ENCODE measurements around the gene VIM.

VIM gene

DNA sequence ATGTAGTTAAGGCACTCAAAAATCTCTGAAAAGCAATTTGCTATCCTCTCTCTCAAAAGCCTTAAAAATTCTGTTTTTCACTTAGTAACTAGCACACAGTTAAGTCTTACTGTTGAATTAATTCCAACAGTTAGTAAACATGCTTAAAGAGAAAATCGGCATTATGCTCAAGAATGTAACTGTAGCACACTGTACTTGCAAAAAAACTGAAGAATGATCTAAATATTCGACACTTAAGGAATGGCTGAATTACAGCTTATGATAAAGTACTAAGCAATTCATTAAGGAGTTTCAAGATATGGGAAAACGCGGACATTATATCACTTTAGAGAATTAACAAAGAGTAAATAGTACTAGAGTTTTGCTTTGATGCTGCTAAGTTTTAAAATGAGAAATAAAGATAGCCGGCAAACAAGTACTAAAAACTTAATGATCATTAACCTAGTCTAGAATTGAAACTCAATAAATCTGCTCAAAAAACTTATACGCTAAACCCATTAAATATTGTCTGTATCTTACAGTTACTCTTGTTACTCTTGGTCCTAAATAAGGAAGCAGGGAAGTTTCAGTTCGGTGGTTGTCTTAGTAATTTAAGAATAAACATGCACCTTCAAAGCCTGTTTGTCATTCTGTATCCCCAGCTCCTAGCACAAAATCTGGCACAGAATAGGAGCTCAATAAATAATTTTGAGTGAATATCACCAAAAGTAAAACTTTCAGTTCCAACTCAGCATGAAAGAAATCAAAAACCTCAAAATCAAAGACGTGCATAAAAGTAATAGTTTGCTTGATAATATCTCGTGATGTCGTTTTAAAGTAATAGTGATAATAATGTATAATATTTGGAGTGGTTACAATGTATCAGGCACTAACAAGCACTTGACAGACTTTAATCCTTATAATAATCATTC is 27.8 kb upstream of the VIM start:
- TF ChIP-seq JUND (IDR thresholded peaks at IDR 0.05; ENCODE audit: low read depth): no peak
- no peak for DNase-seq (ENCODE audit: low read depth in 1 of 2, low spot score in 1 of 2)
- in situ Hi-C loops (cut with HindIII; ENCODE audit: low pct_unique_long_range_greater_than_20kb, low sequenced_read_pairs): no loop called here

DNA sequence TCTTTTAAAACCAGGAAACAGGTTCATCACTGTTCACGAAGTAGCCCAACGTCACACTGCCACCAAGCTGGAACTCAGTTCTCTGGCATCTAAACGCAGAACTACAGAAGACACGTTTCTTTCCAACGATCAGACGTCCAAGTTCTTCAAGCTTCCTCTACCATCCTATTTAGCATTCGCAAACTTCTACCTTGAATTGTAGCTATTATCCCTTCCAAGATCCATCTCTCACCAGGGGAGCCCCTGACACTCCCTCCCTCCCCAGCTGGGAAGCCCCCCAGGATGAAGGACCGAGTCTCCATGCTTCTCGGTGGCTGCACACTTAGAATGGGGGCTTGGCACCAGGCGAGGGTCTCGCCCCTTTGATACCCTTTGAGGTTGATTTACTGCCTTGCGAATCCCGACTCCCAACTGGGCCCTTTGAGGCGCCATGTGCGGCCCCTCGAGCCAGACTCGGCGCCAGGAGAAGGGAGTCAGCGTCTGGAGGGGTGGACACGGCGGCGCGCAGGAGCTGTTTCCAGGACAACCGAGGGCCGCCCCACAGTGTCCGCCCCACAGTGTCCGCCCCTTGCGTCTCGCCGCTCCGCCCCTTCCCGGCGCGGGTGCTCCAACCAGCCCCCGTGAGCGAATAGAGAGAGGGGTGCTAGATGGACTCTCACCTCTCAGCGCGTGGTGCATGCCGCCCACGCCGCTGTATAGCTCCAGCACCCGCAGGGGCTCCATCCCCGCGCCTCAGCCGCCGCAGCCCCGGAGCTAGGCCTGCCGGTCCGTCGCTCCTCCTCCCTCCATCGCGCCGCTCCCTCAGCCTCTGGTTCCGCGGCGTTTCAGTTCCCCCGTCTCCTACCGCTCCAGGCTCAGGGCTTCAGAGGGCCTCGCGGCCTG is 26.9 kb upstream of the VIM start, which contains the start of gene TRDMT1:
Gene TRDMT1, minus strand, starts transcription at position 761 of the 882 bp plus-strand sequence. Its CDS starts 38 bp downstream, at position 723.
- no peak for TF ChIP-seq JUND (IDR thresholded peaks at IDR 0.05; ENCODE audit: low read depth)

GRCh38 chr10:17201794-17202116 is 26.3 kb upstream of the VIM start:
- no peak for TF ChIP-seq JUND (IDR thresholded peaks at IDR 0.05; ENCODE audit: low read depth)
- in situ Hi-C loops (cut with HindIII; ENCODE audit: low pct_unique_long_range_greater_than_20kb, low sequenced_read_pairs): no loop called here
- no peak for DNase-seq (ENCODE audit: low read depth in 1 of 2, low spot score in 1 of 2)

More for the DNA sequence above, 26.9 kb upstream of the VIM start, which contains the start of gene TRDMT1:
- DNase-seq (ENCODE audit: low read depth in 1 of 2, low spot score in 1 of 2): peak; percentile 78 to 93
- in situ Hi-C loops (cut with HindIII; ENCODE audit: low pct_unique_long_range_greater_than_20kb, low sequenced_read_pairs): no loop called here

- no peak for TF ChIP-seq JUND (IDR thresholded peaks at IDR 0.05; ENCODE audit: low read depth)
- DNase-seq (ENCODE audit: low read depth in 1 of 2, low spot score in 1 of 2): no peak
- in situ Hi-C loops (cut with HindIII; ENCODE audit: low pct_unique_long_range_greater_than_20kb, low sequenced_read_pairs): no loop called here
Measured at GRCh38 chr10:17202506-17202905, 25.5 kb upstream of the VIM start.

DNA sequence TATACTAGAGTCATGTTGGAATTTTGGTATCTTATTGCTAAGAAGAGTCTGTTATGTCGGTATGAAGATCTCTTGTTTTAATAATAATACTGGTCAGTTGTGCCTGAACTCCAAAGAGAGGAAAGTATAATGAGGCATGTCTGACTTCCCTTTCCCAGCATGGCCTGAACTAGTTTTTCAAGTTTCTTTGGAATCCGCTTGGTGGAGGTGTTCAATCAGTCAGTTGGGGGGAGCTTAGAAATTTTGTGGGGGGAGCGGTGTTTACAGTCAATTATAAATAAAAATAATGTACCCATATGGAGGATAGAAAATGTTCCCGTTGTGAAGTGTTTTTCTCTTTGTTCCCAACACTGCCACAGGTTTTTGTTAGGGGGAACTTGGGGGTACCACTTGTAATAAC is 25.0 kb upstream of the VIM start:
- DNase-seq (ENCODE audit: low read depth in 1 of 2, low spot score in 1 of 2): peak in 1 of 2 experiments; percentile 43
- in situ Hi-C loops (cut with HindIII; ENCODE audit: low pct_unique_long_range_greater_than_20kb, low sequenced_read_pairs): no loop called here
- no peak for TF ChIP-seq JUND (IDR thresholded peaks at IDR 0.05; ENCODE audit: low read depth)

DNA sequence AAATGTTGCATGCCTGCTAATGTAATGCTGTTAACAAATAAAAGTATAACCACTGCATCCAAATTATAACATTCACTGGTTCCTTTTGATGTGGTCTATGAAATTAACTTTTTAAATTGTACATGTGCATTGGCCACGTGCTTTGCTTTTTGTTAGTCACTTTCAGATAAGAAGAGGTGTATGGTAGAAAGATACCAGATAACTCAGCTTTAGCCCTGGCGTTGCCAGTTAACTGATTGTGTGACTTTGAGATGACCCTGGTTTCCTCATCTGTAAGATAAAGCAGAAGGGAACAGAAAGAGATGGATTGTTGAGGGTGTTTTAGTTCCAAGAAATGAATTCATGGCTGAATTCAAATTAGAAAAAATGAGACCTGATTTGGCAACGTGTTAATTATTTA is 24.6 kb upstream of the VIM start:
- no peak for TF ChIP-seq JUND (IDR thresholded peaks at IDR 0.05; ENCODE audit: low read depth)
- in situ Hi-C loops (cut with HindIII; ENCODE audit: low pct_unique_long_range_greater_than_20kb, low sequenced_read_pairs): no loop called here
- no peak for DNase-seq (ENCODE audit: low read depth in 1 of 2, low spot score in 1 of 2)

DNA sequence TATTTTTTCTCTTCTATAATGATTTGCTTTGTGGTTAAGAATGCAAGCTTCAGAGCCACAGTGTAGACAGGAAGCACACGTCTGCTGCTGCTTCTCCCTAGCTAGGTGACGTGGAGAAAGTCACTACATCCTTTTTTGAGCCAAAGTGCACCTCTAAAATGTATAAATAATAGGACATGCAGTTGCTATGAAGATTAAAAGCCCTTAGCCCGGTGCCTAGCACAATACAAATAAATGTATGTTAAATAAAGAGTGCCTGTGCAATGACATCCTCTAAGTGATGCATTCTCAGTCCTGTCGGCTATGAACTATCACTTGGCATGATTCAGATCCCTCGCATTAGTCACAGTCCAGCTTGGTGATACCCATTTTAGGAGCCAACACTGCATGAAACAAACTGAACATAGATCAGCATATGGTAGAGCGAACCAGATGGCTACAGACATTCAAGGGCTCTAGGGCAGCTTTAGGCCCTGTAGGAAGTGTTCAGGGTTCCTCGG is 21.8 kb upstream of the VIM start:
- in situ Hi-C loops (cut with HindIII; ENCODE audit: low pct_unique_long_range_greater_than_20kb, low sequenced_read_pairs): no loop called here
- no peak for TF ChIP-seq JUND (IDR thresholded peaks at IDR 0.05; ENCODE audit: low read depth)
- no peak for DNase-seq (ENCODE audit: low read depth in 1 of 2, low spot score in 1 of 2)

- no peak for TF ChIP-seq JUND (IDR thresholded peaks at IDR 0.05; ENCODE audit: low read depth)
- no peak for DNase-seq (ENCODE audit: low read depth in 1 of 2, low spot score in 1 of 2)
- in situ Hi-C loops (cut with HindIII; ENCODE audit: low pct_unique_long_range_greater_than_20kb, low sequenced_read_pairs): no loop called here
Measured at GRCh38 chr10:17208476-17208875, 19.6 kb upstream of the VIM start.

- in situ Hi-C loops (cut with HindIII; ENCODE audit: low pct_unique_long_range_greater_than_20kb, low sequenced_read_pairs): no loop called here
- no peak for DNase-seq (ENCODE audit: low read depth in 1 of 2, low spot score in 1 of 2)
Measured at GRCh38 chr10:17209302-17209701, 18.7 kb upstream of the VIM start.

DNA sequence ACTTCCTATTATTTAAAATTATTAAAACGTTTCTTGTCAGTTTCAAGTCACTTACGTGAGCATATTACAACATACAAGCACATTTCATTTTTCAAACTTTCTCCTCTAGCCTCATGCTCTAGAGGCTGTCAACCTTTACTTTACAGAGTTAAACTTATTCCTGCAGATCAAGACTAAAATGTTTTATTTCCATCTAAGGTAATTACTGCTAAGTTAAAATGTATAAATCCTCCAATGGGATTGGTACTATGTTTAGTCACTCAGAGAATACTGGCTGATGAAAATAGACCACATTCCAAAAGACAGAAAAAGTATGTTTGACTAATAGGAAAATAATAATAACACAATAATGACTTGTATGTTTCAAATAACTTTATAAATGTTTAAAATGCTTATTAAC is 18.2 kb upstream of the VIM start:
- no peak for TF ChIP-seq JUND (IDR thresholded peaks at IDR 0.05; ENCODE audit: low read depth)
- in situ Hi-C loops (cut with HindIII; ENCODE audit: low pct_unique_long_range_greater_than_20kb, low sequenced_read_pairs): no loop called here
- no peak for DNase-seq (ENCODE audit: low read depth in 1 of 2, low spot score in 1 of 2)

More at GRCh38 chr10:17209302-17209701, 18.7 kb upstream of the VIM start:
- TF ChIP-seq JUND (IDR thresholded peaks at IDR 0.05; ENCODE audit: low read depth): no peak

GRCh38 chr10:17210361-17210760 is 17.7 kb upstream of the VIM start:
- in situ Hi-C loops (cut with HindIII; ENCODE audit: low pct_unique_long_range_greater_than_20kb, low sequenced_read_pairs): no loop called here

DNA sequence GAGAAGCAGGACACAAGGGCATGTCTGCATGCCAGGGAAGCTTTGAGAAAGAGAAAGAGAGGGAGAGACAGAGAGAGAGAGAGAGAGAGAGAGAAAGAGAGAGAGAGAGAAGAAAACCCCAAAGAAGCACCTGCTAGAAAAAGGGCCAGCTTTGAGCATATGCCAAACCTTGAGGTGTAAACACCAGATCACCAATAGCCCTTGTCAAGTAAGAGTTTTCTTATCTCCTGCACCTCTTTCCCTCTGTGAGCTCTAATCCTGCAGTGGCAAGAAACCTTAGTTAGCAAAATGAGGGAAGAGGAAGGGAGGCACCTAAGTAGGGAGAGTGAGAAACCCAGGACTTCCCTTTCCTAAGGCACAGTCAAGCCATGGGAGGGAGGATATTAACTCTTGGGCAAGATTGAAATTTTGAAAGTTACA is 15.2 kb upstream of the VIM start:
- DNase-seq (ENCODE audit: low read depth in 1 of 2, low spot score in 1 of 2): no peak
- in situ Hi-C loops (cut with HindIII; ENCODE audit: low pct_unique_long_range_greater_than_20kb, low sequenced_read_pairs): no loop called here
- no peak for TF ChIP-seq JUND (IDR thresholded peaks at IDR 0.05; ENCODE audit: low read depth)

More at GRCh38 chr10:17210361-17210760, 17.7 kb upstream of the VIM start:
- no peak for DNase-seq (ENCODE audit: low read depth in 1 of 2, low spot score in 1 of 2)
- no peak for TF ChIP-seq JUND (IDR thresholded peaks at IDR 0.05; ENCODE audit: low read depth)

All from T47D (cell line).